Right lobe of liver (tissue), 6 donors: ENCODE data around the gene EDIL3. TPM values are rescaled to one million over a fixed set of nuclear protein-coding genes. Genes with fewer than 3 reads are reported as not detected.

Experiments used
- ATAC-seq, 4 donors: fragments of 200-7000 bp; cut with Tn5 transposase; one replicate each; pipeline ENCODE4 v1.9.1; 2020; ENCODE audit warnings: mild to moderate bottlenecking in 4 of 4, moderate library complexity in 4 of 4
- DNase-seq, 3 donors: peaks; one replicate each; pipeline ENCODE4 v3.0.0-alpha.2; 2020
- H3K27ac ChIP-seq, 3 donors: fragments of 200-600 bp; one replicate each; pipeline ENCODE4 v1.8.0; 2022
- H3K27me3 ChIP-seq, 2 donors: fragments of 200-600 bp; one replicate each; pipeline ENCODE4 v1.8.0; 2022
- H3K36me3 ChIP-seq, 4 donors: fragments of 200-600 bp; sonication (generic) in 1 of 4; one replicate each; pipeline versions ENCODE4 v1.5.1 to v1.8.0; 2017 to 2022; ENCODE audit warnings: control low read depth in 1 of 4
- H3K4me1 ChIP-seq, 4 donors: fragments of 200-600 bp; sonication (generic) in 1 of 4; one replicate each; pipeline versions ENCODE4 v1.5.1 to v1.8.0; 2017 to 2022; ENCODE audit warnings: control low read depth in 1 of 4
- H3K4me3 ChIP-seq, 3 donors: fragments of 200-600 bp; one replicate each; pipeline ENCODE4 v1.8.0; 2022
- H3K9me3 ChIP-seq, 4 donors: fragments of 200-600 bp; sonication (generic) in 1 of 4; one replicate each; pipeline versions ENCODE4 v1.5.1 to v1.8.0; 2017 to 2022; ENCODE audit warnings: control low read depth in 1 of 4
- POLR2A ChIP-seq: fragments of 450-650 bp; IDR thresholded peaks from one replicate; pipeline ENCODE4 v1.6.1; 2017; ENCODE audit warnings: antibody characterized with exemption, mild to moderate bottlenecking
- WGBS: methylation state at CpG from one replicate; pipeline ENCODE4 v1.1.6; 2018; ENCODE audit warnings: low coverage, low lambda C conversion rate; ENCODE audit not compliant: insufficient coverage; ENCODE audit errors: missing lambda C conversion rate; 5-methylcytosine and 5-hydroxymethylcytosine counted together
- intact Hi-C, 2 donors: fragments of 100-400 bp; cut with DNase I; formaldehyde crosslinking; loops; one replicate each; pipeline versions ENCODE4 v1.11.2 to v1.14.1; 2022
- small RNA-seq, 2 experiments: library from RNA; depleted of rRNA; stranded (forward); fragments of <200 nt; gene quantifications; one replicate each; pipeline ENCODE3, GENCODE V24; 2016
- total RNA-seq, 6 experiments: library from RNA; depleted of rRNA in 2 of 6; stranded (reverse); fragments of >200 nt in 2 of 6; fragmentation: NEBNext Ultra II Directional in 3 of 6; extraction: Animal tissue kit (Norgen Biotek cat#: 25700) in 3 of 6; gene quantifications; one replicate each; pipeline versions ENCODE4 v1.1.0 to v1.2.4, GENCODE V29; 2016 to 2023
- TF ChIP-seq, protein P1 (sequence below), 4 donors: fragments of 200-600 bp in 3 of 4; fragments of 450-650 bp in 1 of 4; IDR thresholded peaks; one replicate each; pipeline versions ENCODE4 v1.5.1 to v1.8.0; 2016 to 2022; ENCODE audit warnings: antibody characterized with exemption in 4 of 4, mild to moderate bottlenecking in 2 of 4
- donor health status: DM: no; HTN: yes; CAD: no.
- donor health status: DM: no; HTN: no; CAD: no.
- donor health status: DM: no; HTN: no; CAD: no.
- donor health status: DM: no; HTN: yes; CAD: no.
- donor health status: DM: no; HTN: yes; CAD: no.

The EDIL3 gene
- total RNA-seq, 6 experiments from 2014 or later, result 0.61 to 0.84 (median 0.68) TPM; not detected in 3

DNA sequence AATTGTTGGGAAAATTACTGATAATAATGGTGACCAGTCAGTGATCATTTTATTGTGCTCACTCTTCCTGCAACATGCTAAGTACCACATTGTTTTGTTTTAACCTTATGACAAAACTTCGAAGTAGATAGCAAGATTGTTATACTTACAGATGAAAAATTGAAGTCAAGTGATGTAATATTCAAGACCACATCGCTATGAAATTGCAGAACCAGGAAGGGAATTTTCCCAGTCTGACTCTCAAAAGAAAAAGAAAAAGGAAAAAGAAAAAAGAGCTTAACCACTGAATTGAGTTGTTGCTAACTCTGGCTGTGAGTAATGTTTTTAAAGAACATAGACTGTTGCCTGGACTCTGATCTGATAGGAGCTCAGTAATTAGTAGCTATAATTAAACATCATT is 493.4 kb downstream of the EDIL3 start:
- intact Hi-C loops, result no loop called here
- Histone ChIP-seq H3K4me3 (no peak overlapping the region), H3K36me3 (no peaks in the 10 kb centered on the region), H3K27me3 (no peaks in the 10 kb centered on the region), H3K27ac (no peak overlapping the region), H3K4me1 (no peaks in the 10 kb centered on the region), H3K9me3 (no peaks in the 10 kb centered on the region)
- ATAC-seq (no peak), DNase-seq (no peak)
- TF ChIP-seq POLR2A, result no peak
- TF ChIP-seq, protein P1, sequence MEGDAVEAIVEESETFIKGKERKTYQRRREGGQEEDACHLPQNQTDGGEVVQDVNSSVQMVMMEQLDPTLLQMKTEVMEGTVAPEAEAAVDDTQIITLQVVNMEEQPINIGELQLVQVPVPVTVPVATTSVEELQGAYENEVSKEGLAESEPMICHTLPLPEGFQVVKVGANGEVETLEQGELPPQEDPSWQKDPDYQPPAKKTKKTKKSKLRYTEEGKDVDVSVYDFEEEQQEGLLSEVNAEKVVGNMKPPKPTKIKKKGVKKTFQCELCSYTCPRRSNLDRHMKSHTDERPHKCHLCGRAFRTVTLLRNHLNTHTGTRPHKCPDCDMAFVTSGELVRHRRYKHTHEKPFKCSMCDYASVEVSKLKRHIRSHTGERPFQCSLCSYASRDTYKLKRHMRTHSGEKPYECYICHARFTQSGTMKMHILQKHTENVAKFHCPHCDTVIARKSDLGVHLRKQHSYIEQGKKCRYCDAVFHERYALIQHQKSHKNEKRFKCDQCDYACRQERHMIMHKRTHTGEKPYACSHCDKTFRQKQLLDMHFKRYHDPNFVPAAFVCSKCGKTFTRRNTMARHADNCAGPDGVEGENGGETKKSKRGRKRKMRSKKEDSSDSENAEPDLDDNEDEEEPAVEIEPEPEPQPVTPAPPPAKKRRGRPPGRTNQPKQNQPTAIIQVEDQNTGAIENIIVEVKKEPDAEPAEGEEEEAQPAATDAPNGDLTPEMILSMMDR (IDR thresholded peaks at IDR 0.05), result no peak
- WGBS, result 41% methylated on average over 2 of the region's 2 CpGs

Small RNA genes lying within 50 kb of the gene (small RNA-seq; reads per million reads assigned to genes)
- 0 reads per million in 2 experiments for gene RNU6-448P
